Mesenteric fat pad (tissue), 1 donor: ENCODE data around the gene FBXL2. TPM values are rescaled to one million over a fixed set of nuclear protein-coding genes. Genes with fewer than 3 reads are reported as not detected.
"Not testable (repeated sequence)": the region's sequence is repeated elsewhere in the genome, so short reads cannot be mapped to it uniquely, and the experiment has no call there.

Experiments
- DNase-seq: peaks from one replicate; pipeline ENCODE4 v3.0.0-alpha.2; 2020; ENCODE audit warnings: low spot score
- total RNA-seq: library from RNA; stranded (reverse); fragmentation: NEBNext Ultra II Directional; extraction: Animal tissue kit (Norgen Biotek cat#: 25700); gene quantifications from one replicate; pipeline ENCODE4 v1.2.1, GENCODE V29; 2021
- donor health status: DM: yes; HTN: yes; CAD: no.

Gene FBXL2
- total RNA-seq, 1 donor from 2014 or later = 4.9 TPM

- DNase-seq = no peak
Observed at GRCh38 chr3:33383951-33384350, 106.7 kb downstream of the FBXL2 start.

- no peak for DNase-seq
Observed at GRCh38 chr3:33385423-33385822, 108.2 kb downstream of the FBXL2 start.

- no peak for DNase-seq
Observed at GRCh38 chr3:33386631-33387030, 109.4 kb downstream of the FBXL2 start.

- DNase-seq = no peak
Observed at GRCh38 chr3:33388374-33389100, 111.3 kb downstream of the FBXL2 start.

GRCh38 chr3:33389908-33390307 lies 112.7 kb downstream of the FBXL2 start:
- no peak for DNase-seq

GRCh38 chr3:33391255-33391995 lies 114.2 kb downstream of the FBXL2 start:
- DNase-seq = no peak

GRCh38 chr3:33392144-33392543 lies 114.9 kb downstream of the FBXL2 start:
- DNase-seq = no peak

- DNase-seq = no peak
Observed at GRCh38 chr3:33392703-33393125, 115.5 kb downstream of the FBXL2 start.

GRCh38 chr3:33394403-33395054 lies 117.3 kb downstream of the FBXL2 start:
- no peak for DNase-seq

- no peak for DNase-seq
Observed at GRCh38 chr3:33395900-33396299, 118.7 kb downstream of the FBXL2 start.

GRCh38 chr3:33398410-33398809 lies 121.2 kb downstream of the FBXL2 start:
- DNase-seq = no peak

GRCh38 chr3:33401781-33402180 lies 124.5 kb downstream of the FBXL2 start:
- DNase-seq = no peak

GRCh38 chr3:33402936-33403335 lies 125.7 kb downstream of the FBXL2 start:
- no peak for DNase-seq

GRCh38 chr3:33403756-33404155 lies 126.5 kb downstream of the FBXL2 start:
- DNase-seq = no peak

GRCh38 chr3:33410816-33411215 lies 133.6 kb downstream of the FBXL2 start:
- DNase-seq = not testable (repeated sequence)

GRCh38 chr3:33417066-33417673 lies 139.9 kb downstream of the FBXL2 start:
- DNase-seq = no peak

GRCh38 chr3:33419948-33420347 lies 142.7 kb downstream of the FBXL2 start:
- no peak for DNase-seq

- DNase-seq = no peak
Observed at GRCh38 chr3:33420966-33421365, 143.7 kb downstream of the FBXL2 start.

- DNase-seq = no peak
Observed at GRCh38 chr3:33424606-33425452, 147.6 kb downstream of the FBXL2 start.

- DNase-seq = no peak
Observed at GRCh38 chr3:33425453-33425852, 148.2 kb downstream of the FBXL2 start.

- no peak for DNase-seq
Observed at GRCh38 chr3:33426068-33426467, 148.8 kb downstream of the FBXL2 start.
